WTC11 (cell line): Measurements from ENCODE around the gene ZNF683. TPM values are rescaled to one million over a fixed set of nuclear protein-coding genes. Genes with fewer than 3 reads are reported as not detected.

Experiments
- ATAC-seq: fragments of 200-7000 bp; cut with Tn5 transposase; 2 replicates; pipeline ENCODE4 v1.10.0; 2021; ENCODE audit warnings: mild to moderate bottlenecking, moderate library complexity
- CTCF ChIA-PET: fragments of 300-600 bp; sonication (Branson Sonifier 250); formaldehyde crosslinking; loops from one replicate; lab custom pipeline; 2021; ENCODE audit warnings: antibody characterized with exemption; lab: Charles Lee
- POLR2A ChIA-PET: fragments of 350-600 bp; sonication (Branson Sonifier 250); formaldehyde crosslinking; loops from one replicate; lab custom pipeline; 2021; ENCODE audit warnings: antibody characterized with exemption; lab: Charles Lee
- DNase-seq: peaks from one replicate; pipeline ENCODE4 v3.0.0; 2021; ENCODE audit warnings: low spot score
- H3K27ac Mint-ChIP-seq: 2 replicates; pipeline ENCODE4 v1.8.0; 2021; ENCODE audit warnings: mixed read lengths
- H3K27me3 Mint-ChIP-seq: 2 replicates; pipeline ENCODE4 v1.8.0; 2021; ENCODE audit warnings: low read depth, mild to moderate bottlenecking, moderate library complexity, mixed read lengths
- H3K36me3 Mint-ChIP-seq: 2 replicates; pipeline ENCODE4 v1.8.0; 2021; ENCODE audit warnings: mixed read lengths
- H3K4me1 Mint-ChIP-seq: 2 replicates; pipeline ENCODE4 v1.8.0; 2022; ENCODE audit warnings: mixed read lengths
- H3K4me3 Mint-ChIP-seq: 2 replicates; pipeline ENCODE4 v1.8.0; 2021; ENCODE audit warnings: mild to moderate bottlenecking, moderate library complexity, mixed read lengths
- H3K9me3 Mint-ChIP-seq: 2 replicates; pipeline ENCODE4 v1.8.0; 2021; ENCODE audit warnings: mixed read lengths
- ETV6 ChIP-seq: sonication (generic); formaldehyde crosslinking; IDR thresholded peaks from 2 replicates; pipeline ENCODE4 v1.8.1; 2022; ENCODE audit warnings: mild to moderate bottlenecking, missing genetic modification reagents
- FOXJ3 ChIP-seq: sonication (generic); formaldehyde crosslinking; IDR thresholded peaks from 2 replicates; pipeline ENCODE4 v1.9.0; 2021; ENCODE audit warnings: missing genetic modification reagents, mild to moderate bottlenecking, borderline replicate concordance
- NFATC4 ChIP-seq: fragments of 250-450 bp; sonication (Bioruptor Pico); IDR thresholded peaks from 2 replicates; pipeline ENCODE4 v1.9.0; 2021; ENCODE audit warnings: mild to moderate bottlenecking
- NR2C2 ChIP-seq: sonication (generic); formaldehyde crosslinking; IDR thresholded peaks from 2 replicates; pipeline ENCODE4 v1.8.0; 2022; ENCODE audit warnings: mild to moderate bottlenecking, missing genetic modification reagents
- NR3C1 ChIP-seq: sonication (generic); formaldehyde crosslinking; conservative IDR thresholded peaks from 2 replicates; pipeline ENCODE4 v1.8.1; 2023; ENCODE audit warnings: low read depth, mild to moderate bottlenecking, missing genetic modification reagents
- PREB ChIP-seq: sonication (generic); formaldehyde crosslinking; IDR thresholded peaks from 2 replicates; pipeline ENCODE4 v1.8.1; 2022; ENCODE audit warnings: mild to moderate bottlenecking, missing genetic modification reagents, moderate library complexity, borderline replicate concordance
- TEAD4 ChIP-seq: sonication (generic); formaldehyde crosslinking; IDR thresholded peaks from 2 replicates; pipeline ENCODE4 v1.8.0; 2022; ENCODE audit warnings: mild to moderate bottlenecking, missing genetic modification reagents
- ZBTB21 ChIP-seq: sonication (generic); formaldehyde crosslinking; IDR thresholded peaks from 2 replicates; pipeline ENCODE4 v1.8.1; 2023; ENCODE audit warnings: mild to moderate bottlenecking, missing genetic modification reagents, borderline replicate concordance
- ZNF232 ChIP-seq: sonication (generic); formaldehyde crosslinking; IDR thresholded peaks from 2 replicates; pipeline ENCODE4 v1.8.0; 2022; ENCODE audit warnings: mild to moderate bottlenecking, missing genetic modification reagents
- ZNF416 ChIP-seq: fragments of 250-450 bp; sonication (Bioruptor Pico); IDR thresholded peaks from 2 replicates; pipeline ENCODE4 v1.9.0; 2021; ENCODE audit warnings: mild to moderate bottlenecking, inconsistent platforms
- ZNF423 ChIP-seq: fragments of 250-450 bp; sonication (Bioruptor Pico); IDR thresholded peaks from 2 replicates; pipeline ENCODE4 v2.1.2; 2022; ENCODE audit warnings: mild to moderate bottlenecking, moderate library complexity
- ZNF532 ChIP-seq: fragments of 250-450 bp; sonication (Bioruptor Pico); IDR thresholded peaks from 2 replicates; pipeline ENCODE4 v1.9.0; 2021; ENCODE audit warnings: mild to moderate bottlenecking, borderline replicate concordance
- total RNA-seq: library from RNA; stranded (reverse); gene quantifications from 3 replicates; pipeline ENCODE4 v1.2.3, GENCODE V29; 2021
- TF ChIP-seq, protein P1 (sequence below): sonication (generic); formaldehyde crosslinking; IDR thresholded peaks from 2 replicates; pipeline ENCODE4 v1.8.0; 2022; ENCODE audit warnings: mild to moderate bottlenecking, missing genetic modification reagents
- TF ChIP-seq, protein P2 (sequence below): sonication (generic); formaldehyde crosslinking; IDR thresholded peaks from 2 replicates; pipeline ENCODE4 v1.8.0; 2023; ENCODE audit warnings: mild to moderate bottlenecking, missing genetic modification reagents

The ZNF683 gene
- total RNA-seq, 1 experiment from 2014 or later = not detected

GRCh38 chr1:26372039-26372438, 511 bp downstream of the ZNF683 start (continued):
- TF ChIP-seq ZNF416 (CRISPR knock-in tag) (no peak), FOXJ3 (CRISPR knock-in tag) (no peak), NR3C1 (CRISPR knock-in tag) (no peak), TEAD4 (CRISPR knock-in tag) (no peak), ZBTB21 (CRISPR knock-in tag) (no peak), ZNF532 (no peak), ETV6 (no peak), NR2C2 (CRISPR knock-in tag) (no peak), PREB (no peak)
- TF ChIP-seq, protein P1, sequence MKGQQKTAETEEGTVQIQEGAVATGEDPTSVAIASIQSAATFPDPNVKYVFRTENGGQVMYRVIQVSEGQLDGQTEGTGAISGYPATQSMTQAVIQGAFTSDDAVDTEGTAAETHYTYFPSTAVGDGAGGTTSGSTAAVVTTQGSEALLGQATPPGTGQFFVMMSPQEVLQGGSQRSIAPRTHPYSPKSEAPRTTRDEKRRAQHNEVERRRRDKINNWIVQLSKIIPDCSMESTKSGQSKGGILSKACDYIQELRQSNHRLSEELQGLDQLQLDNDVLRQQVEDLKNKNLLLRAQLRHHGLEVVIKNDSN = no peak
- TF ChIP-seq, protein P2, sequence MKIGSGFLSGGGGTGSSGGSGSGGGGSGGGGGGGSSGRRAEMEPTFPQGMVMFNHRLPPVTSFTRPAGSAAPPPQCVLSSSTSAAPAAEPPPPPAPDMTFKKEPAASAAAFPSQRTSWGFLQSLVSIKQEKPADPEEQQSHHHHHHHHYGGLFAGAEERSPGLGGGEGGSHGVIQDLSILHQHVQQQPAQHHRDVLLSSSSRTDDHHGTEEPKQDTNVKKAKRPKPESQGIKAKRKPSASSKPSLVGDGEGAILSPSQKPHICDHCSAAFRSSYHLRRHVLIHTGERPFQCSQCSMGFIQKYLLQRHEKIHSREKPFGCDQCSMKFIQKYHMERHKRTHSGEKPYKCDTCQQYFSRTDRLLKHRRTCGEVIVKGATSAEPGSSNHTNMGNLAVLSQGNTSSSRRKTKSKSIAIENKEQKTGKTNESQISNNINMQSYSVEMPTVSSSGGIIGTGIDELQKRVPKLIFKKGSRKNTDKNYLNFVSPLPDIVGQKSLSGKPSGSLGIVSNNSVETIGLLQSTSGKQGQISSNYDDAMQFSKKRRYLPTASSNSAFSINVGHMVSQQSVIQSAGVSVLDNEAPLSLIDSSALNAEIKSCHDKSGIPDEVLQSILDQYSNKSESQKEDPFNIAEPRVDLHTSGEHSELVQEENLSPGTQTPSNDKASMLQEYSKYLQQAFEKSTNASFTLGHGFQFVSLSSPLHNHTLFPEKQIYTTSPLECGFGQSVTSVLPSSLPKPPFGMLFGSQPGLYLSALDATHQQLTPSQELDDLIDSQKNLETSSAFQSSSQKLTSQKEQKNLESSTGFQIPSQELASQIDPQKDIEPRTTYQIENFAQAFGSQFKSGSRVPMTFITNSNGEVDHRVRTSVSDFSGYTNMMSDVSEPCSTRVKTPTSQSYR (CRISPR knock-in tag) = no peak

GRCh38 chr1:26370591-26371382, 1.8 kb downstream of the ZNF683 start:
- no peak for ATAC-seq

More at GRCh38 chr1:26370591-26371382, 1.8 kb downstream of the ZNF683 start:
- POLR2A ChIA-PET = no interaction called here
- no peak for DNase-seq
- peaks cover 7% of the 10 kb centered on the region for H3K27me3 Mint-ChIP-seq
- no peak for TF ChIP-seq ZNF423 (CRISPR knock-in tag)
- no peak for TF ChIP-seq ZNF232 (CRISPR knock-in tag)
- TF ChIP-seq, protein P1 = no peak
- no peak for TF ChIP-seq NFATC4 (CRISPR knock-in tag)
- no peak overlapping the region for H3K4me3 Mint-ChIP-seq
- CTCF ChIA-PET = interaction anchor here (1.1 to 2.5 kb wide), 3 partner anchors 20 to 86 kb away, joined by 3 to 14 read pairs (median 12); no protein-coding TSS in a partner anchor
- H3K27ac Mint-ChIP-seq = no peak overlapping the region
- H3K36me3 Mint-ChIP-seq = no peaks in the 10 kb centered on the region; the same call in 1 of the 2 replicates
- peaks cover 5% of the 10 kb centered on the region for H3K9me3 Mint-ChIP-seq
- H3K4me1 Mint-ChIP-seq = peaks cover 19% of the 10 kb centered on the region
